ENCODE data around the gene EEF1AKMT1.

Gene EEF1AKMT1, protein sequence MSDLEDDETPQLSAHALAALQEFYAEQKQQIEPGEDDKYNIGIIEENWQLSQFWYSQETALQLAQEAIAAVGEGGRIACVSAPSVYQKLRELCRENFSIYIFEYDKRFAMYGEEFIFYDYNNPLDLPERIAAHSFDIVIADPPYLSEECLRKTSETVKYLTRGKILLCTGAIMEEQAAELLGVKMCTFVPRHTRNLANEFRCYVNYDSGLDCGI

GRCh38 chr13:20773194-20774080, at the start of gene EEF1AKMT1:
EEF1AKMT1 (minus strand) TSS chr13:20773961; CDS start chr13:20757598, 16,363 bp downstream.
- peak; percentile 85 to 88 for DNase-seq (ENCODE audit: low read depth in 2 of 2)

GRCh38 chr13:20823071-20823470, 49.3 kb upstream of the EEF1AKMT1 start:
- DNase-seq (ENCODE audit: low read depth in 2 of 2) = no peak

DNA sequence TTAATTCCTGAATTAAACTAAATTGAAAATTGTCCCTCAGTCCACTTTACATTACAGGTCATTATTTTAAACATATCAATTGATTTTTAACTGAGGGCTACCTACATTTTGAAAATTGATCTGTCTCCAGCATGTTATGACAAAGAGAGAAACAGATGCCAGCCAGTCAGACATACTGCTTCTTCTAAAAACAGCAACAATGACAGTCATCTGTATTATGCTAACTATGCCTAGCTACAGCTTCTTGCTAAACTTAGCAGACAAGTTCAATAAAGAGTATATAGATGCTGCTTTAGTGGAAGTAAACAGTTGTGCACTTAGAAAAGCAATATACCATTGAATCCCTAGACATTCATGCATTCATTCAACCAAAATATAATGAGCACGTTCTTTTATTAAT, 48.6 kb upstream of the EEF1AKMT1 start:
- no peak for DNase-seq (ENCODE audit: low read depth in 2 of 2)

- DNase-seq (ENCODE audit: low read depth in 2 of 2) = no peak
Observed at GRCh38 chr13:20819715-20820114, 46.0 kb upstream of the EEF1AKMT1 start.

- no peak for DNase-seq (ENCODE audit: low read depth in 2 of 2)
Observed at GRCh38 chr13:20815464-20815863, 41.7 kb upstream of the EEF1AKMT1 start.

- no peak for DNase-seq (ENCODE audit: low read depth in 2 of 2)
Observed at GRCh38 chr13:20814224-20814910, 40.6 kb upstream of the EEF1AKMT1 start.

GRCh38 chr13:20812890-20813289, 39.1 kb upstream of the EEF1AKMT1 start:
- no peak for DNase-seq (ENCODE audit: low read depth in 2 of 2)

GRCh38 chr13:20810808-20811207, 37.0 kb upstream of the EEF1AKMT1 start:
- DNase-seq (ENCODE audit: low read depth in 2 of 2) = no peak

DNA sequence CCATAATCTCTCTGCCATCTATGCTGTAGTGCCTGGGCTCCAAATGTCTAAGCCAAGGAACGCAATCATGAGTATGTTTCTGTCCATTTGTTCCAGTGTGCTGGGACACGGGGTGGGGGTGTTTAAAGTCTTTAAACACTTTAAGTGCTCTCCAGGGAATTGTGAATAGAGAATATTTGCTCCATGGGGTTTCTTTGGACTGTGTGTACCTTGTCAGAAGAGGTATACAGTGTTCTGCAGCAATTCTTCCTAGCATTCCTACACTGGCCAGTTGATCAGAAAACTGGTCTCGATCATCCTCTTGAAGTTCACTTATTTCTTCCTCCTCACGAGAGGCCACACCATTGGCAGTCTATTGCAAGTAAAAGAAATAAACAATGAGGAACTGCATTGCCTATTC, 35.1 kb upstream of the EEF1AKMT1 start:
- no peak for DNase-seq (ENCODE audit: low read depth in 2 of 2)

GRCh38 chr13:20803180-20803965, 29.6 kb upstream of the EEF1AKMT1 start:
- no peak for DNase-seq (ENCODE audit: low read depth in 2 of 2)

DNA sequence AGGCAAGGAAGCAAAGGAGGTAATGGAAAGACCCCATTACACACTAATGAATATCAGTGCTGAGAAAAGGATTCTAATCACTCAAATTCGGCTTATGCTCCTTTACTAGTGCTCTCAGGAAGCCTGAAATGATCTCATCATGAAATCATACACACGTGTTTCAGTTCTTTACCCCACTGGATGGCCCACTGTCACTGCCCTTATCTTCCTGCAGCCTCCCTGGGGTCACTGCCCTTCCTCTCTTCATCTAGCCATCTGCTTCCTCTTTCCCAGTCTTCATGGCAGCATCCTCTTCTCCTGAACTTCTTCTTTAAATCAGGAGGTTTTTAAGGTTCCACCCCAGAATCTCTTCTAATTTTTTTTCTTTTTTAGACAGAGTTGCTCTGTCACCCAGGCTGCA, 27.9 kb upstream of the EEF1AKMT1 start:
- DNase-seq (ENCODE audit: low read depth in 2 of 2) = no peak

DNA sequence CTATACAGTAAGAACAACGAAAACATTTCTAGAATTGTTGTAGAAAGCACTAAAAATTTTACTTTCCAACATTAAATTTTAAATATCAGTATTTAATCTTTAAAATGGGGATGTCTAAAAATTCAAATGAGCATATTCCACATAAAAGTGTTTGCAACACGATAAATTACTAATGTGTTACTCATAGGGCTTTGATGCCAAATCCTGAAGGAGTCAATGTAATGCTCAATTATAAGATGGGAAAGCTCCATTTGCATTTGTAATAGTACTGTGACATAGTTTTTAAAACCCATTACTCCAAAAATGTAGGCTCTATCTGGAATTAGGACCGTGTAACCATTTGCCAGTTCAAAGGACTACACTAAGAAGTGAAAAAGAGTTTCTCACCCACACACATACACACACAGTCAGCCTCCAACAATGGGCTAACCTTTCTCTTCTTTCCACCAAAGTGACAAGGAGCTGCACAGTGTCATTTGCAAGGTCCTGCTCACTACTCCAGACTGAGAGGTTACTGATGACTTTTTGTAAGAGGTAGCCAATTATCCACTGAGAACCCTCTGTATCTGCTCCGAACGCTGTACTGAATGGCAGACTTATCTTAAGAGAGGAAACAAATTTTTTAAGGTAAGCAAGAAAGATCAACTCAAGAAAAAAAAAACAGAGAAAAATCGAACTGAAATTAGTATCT, 26.1 kb upstream of the EEF1AKMT1 start:
- DNase-seq (ENCODE audit: low read depth in 2 of 2) = no peak

DNA sequence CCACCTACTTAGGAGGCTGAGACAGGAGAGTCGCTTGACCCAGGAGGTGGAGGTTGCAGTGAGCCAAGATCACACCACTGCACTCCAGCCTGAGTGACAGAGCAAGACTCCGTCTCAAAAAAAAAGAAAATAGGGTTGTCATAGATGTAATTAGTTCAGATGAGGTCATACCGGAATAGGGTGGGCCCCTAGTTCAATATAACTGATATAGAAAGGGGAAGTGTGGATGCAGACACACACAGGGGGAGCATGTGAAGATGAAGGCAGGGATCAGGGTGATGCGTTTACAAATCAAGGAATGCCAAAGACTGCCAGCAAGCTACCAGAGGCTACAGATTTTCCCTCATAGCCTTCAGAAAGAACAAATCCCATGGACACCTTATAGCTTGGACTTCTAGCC, 24.3 kb upstream of the EEF1AKMT1 start:
- no peak for DNase-seq (ENCODE audit: low read depth in 2 of 2)

GRCh38 chr13:20796791-20797508, 23.2 kb upstream of the EEF1AKMT1 start:
- no peak for DNase-seq (ENCODE audit: low read depth in 2 of 2)

- DNase-seq (ENCODE audit: low read depth in 2 of 2) = no peak
Observed at GRCh38 chr13:20789665-20790064, 15.9 kb upstream of the EEF1AKMT1 start.

DNA sequence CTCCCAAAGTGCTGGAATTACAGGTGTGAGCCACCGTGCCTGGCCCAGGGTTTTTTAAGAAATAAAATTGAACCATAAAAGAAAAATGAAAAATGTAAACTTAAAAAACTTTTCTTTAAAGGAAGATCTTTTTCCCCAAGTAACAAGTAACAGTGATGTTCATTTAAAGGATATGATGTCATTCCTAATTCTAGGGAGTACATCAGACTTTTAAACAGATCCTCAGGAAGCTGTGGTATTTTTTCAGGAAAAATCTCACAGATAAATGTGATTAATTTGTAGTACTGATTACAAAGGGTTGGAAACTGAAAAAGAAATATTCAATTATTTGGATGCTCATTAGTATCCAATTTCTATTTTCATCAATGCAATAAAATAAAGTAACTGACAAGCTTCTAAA, 14.6 kb upstream of the EEF1AKMT1 start:
- no peak for DNase-seq (ENCODE audit: low read depth in 2 of 2)

DNA sequence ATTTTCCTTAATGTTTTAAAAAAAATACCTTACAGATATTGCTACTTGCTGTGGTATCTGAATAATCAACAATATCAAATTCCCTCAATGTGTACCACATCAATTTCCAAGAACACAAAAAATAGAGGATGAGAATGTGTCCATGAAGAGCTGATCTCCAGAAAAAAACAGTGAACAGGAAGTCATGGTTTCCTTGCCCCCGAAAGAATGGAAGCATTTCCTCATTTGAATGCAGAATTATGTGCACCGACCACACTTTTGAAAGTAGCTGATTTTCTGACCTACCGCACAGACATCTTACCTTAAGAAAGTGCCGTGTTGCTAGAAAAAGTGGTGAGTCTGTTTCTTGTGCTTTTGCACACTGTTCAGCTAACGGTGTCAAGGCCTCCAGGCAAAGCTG, 13.4 kb upstream of the EEF1AKMT1 start:
- DNase-seq (ENCODE audit: low read depth in 2 of 2) = no peak

DNA sequence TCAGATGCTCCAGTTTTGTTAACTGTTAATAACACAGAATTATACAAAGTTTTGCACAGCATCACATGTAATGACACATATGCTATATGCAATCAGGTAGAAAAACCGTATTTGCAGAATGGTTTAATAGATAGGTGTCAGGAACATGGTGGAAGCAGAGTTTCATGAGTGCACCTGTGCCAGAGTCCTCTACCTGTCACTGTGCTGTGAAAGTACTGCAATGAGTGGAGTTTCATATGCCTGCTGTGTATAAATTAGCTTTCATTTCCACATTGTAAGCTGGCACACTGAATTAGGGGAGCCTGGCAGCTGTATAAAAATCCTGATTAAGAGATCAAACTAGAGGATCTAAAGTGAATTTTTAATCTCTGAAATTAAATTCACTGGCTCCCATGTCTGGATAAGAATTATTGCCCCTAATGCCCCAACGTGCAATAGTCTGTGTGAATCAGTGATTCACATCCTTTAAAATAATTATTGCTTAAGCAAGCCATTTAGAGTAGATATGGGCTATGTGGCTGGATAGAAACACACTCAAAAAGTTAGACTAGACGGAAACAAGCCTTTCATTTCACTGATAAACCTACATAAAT, 8.5 kb upstream of the EEF1AKMT1 start:
- DNase-seq (ENCODE audit: low read depth in 2 of 2) = no peak

DNA sequence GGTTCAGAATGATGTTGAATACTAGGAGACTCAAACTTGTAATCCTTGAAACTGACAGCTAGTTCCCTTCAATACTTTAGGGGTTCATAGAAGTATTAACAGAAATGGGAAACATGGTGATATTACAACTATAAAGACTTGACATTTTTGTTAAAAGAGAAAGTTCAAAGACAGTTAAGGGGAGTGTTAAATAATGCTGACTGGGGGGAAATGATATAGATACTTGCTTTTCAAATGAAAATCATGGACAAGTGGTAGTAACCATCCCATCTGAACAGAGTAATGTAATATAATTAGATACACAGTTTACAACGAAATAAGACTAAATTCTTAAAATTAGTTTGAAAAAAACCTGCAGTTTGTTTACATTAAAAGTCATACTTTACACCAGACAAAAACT, 6.6 kb upstream of the EEF1AKMT1 start:
- no peak for DNase-seq (ENCODE audit: low read depth in 2 of 2)

GRCh38 chr13:20779405-20779804, 5.6 kb upstream of the EEF1AKMT1 start:
- DNase-seq (ENCODE audit: low read depth in 2 of 2) = no peak
